A673 (cell line): Measurements from ENCODE around the gene MGLL.

ENCODE experiments used
- CTCF ChIP-seq: fragments of 300-800, 200-600 bp; sonication (generic); conservative IDR thresholded peaks from 2 replicates; pipeline ENCODE4 v1.5.1; 2017; ENCODE audit warnings: low read depth, mild to moderate bottlenecking, antibody characterized with exemption, low read length, moderate library complexity, mixed read lengths
- EZH2 ChIP-seq: fragments of 200-600 bp; sonication (generic); IDR thresholded peaks from 2 replicates; pipeline ENCODE4 v1.6.1; 2017; ENCODE audit warnings: borderline replicate concordance, low read depth, mild to moderate bottlenecking, mixed read lengths, antibody characterized with exemption, low read length; ENCODE audit not compliant: poor library complexity, severe bottlenecking

- TF ChIP-seq CTCF: no peak
- no peak for TF ChIP-seq EZH2
Measured at GRCh38 chr3:127720985-127721935, 101.1 kb downstream of the MGLL start.
